HS-27A (cell line): ENCODE measurements around the gene ZNF44.
"Not testable (repeated sequence)": the region's sequence is repeated elsewhere in the genome, so short reads cannot be mapped to it uniquely, and the experiment has no call there.

Source experiments
- DNase-seq: peaks from one replicate; pipeline ENCODE4 v3.0.0-alpha.2; 2012; ENCODE audit warnings: low read depth, missing footprints

Gene ZNF44

DNA sequence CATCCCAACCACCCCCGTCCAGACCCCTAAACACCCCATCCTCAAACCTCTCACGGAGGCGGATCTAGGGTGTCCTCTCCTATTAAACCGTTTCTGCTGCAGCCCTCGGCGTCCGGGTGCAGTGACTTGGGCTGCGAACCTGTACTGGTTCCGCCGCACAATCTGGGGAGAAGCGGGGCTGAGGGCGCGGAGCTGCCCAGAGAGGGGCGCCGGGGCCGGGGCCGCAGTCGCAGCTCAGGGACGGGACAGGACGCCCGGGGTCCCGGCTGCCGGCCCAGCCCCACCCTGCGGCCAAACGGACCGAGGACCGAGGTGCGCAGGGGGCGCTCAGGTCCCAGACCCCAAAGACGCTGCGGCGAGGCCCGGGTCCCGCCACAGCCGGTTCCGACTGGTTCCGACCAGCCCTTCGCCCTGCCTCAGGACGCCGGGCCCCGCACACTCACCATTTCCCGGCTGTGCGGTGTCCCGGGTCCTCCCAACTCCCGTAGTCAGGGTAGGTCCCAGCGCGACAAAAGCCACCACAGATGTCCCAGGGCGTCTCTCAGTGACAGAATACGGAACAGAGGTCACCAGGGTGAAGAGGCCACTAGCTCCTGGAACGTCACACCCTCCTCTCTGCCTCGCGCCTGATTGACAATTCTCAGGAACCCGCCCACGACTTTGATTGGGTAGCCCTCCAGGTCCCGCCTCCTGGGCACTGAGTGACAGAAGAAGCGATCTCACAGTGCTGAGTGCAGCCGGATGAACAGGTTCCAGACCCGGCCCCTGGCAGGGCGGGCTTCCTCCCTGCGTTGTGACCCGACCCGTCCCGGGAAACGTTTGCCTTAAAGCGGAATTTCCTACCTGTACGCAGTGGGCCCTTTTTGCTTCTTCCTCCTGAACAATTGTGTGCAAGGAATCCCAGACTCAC lies at the start of gene ZNF44:
TSS of gene ZNF44 (minus strand) at position 635 of the 910 bp plus-strand sequence. CDS start at position 446, 189 bp downstream.
- DNase-seq = peak; percentile 85

DNA sequence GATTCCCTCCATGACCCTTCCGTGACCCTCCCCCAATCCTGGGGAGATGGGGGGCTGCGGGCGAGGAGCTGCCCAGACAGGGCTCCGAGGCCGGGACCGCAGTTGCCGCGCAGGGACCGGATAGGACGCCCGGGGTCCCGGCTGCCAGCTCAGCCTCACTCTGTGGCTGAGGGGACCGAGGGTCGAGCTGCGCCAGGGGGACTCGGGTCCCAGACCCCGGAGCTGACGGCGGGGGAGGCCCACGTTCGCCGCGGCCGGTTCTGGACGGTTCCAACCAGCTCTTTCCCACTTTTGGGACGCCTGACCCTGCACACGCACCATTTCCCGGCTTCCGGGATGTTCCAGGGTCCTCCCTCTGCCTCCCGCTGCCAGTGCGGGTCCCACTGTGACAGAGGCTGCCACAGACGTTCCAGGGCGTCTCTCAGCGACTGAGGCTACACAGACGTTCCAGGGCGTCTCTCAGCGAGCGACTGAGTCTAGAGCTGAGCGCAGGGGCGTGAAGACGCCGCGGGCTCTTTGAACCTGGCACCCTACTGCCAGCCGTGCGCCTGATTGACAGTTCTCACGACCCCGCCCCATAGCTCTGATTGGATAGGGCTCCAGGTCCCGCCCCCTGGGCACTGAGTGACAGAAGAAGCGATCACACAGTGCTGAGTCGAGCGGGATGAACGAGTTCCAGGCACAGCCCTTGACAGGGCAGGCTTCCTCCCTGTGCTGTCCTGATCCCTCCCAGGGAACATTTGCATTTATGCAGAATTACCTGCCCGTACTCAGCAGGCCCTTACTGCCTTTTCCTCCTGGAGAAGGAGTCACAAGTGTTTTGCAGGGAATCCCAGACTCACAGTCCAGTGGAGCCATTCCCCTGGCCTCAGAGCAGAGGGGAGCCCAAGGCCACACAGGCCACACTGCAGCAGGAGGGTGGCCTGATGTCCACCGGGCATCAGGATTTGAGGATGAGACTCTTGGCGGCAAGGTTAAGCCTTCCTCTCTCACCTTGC lies 38.8 kb upstream of the ZNF44 start, which contains the start of gene ZNF563:
TSS of gene ZNF563 (minus strand) at position 472 of the 998 bp plus-strand sequence. CDS start at position 321, 151 bp downstream.
- DNase-seq = peak; percentile 83

DNA sequence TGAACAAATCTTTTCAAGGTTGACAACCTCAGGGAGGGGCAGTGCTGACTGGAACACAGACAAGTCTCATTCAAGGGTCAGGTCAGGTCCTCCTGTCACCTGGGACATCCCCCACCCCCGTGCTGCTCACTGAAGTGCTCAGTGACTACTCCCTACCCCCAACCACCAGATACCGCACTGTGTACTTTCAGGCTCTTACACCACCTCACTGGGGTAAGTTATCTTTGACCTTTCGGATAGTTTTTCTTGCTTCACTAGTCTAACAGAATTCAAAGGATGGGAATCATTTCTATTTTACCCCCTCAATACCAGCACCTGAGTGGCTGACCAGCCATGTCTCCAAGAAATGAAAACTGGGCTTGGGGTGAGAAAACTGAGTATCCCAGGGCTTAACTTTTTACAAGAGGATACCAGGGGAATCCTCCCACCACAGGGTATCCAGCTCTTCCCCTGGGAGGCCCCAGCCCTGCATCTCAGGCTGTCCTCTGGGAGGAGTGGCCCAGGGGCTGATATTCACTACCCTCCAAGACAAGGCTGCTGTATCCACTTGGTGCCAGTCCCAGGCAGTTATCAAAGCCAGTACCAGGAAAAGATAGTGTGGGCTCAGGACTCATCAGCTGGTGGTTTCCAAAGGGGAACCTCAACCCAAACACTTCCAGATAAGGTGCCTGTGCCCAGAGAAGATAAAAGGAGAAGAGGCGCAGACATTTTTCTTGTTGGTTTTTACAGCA lies 36.7 kb upstream of the ZNF44 start:
- no peak for DNase-seq

DNA sequence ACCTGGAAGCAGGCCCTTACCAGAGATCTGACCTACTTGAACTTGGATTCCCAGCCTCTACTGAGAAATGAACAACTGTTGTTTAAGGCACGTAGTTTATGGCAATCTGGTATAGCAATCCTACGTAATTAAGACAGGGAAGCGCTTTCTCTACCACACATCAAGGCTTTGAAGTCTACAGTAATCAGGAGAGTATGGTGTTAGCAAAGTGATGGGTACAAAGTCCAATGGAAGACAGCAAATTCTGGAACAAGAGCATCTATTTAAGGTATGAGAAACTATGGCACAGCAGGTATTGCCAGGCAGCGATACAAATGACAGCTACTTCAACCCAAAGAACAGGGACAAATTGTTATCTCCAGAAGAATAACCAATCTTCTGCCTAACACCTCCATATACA lies 35.7 kb upstream of the ZNF44 start:
- DNase-seq = no peak

DNA sequence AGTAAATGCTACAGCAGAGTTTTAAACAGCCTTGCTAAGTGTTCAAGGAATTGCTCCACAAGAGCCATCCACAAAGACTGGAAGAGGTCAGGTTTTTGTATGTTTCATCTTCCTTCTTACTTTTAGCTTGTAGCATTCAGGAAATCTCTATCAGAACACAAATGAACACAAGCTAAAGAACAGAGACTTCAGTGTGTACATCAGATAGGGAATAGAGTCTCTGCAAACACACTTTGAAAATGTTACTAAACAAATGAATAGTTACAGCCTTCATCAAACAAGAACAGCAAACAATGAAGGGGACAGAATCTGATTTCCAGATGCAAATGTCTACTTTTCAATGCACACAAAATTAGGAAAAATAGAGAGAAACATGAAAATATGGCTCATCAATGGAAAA lies 31.0 kb upstream of the ZNF44 start:
- DNase-seq = no peak

DNA sequence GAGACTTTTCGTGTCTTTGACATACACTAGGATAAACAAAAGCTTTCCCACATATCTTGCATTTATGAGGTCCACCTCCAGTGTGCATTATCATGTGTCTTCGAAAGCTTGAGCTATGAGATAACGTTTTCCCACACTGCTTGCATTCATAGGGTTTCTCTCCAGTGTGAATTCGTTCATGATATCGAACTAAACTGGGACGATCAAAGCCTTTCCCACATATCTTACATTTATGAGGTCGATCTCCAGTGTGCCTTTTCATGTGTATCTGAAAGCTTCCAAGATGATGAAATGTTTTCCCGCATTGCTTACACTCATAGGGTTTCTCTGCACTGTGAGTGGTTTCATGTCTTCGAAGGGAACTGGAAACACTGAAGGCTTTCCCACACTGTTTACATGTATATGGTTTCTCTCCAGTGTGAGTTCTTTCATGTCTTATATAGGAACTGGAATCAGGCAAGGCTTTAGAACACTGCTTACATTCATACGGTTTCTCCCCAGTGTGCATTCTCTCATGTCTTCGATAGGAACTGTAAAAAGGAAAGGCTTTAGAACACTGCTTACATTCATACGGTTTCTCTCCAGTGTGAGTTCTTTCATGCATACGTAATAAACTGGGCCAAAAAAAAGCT lies 24.2 kb upstream of the ZNF44 start:
- no peak for DNase-seq

DNA sequence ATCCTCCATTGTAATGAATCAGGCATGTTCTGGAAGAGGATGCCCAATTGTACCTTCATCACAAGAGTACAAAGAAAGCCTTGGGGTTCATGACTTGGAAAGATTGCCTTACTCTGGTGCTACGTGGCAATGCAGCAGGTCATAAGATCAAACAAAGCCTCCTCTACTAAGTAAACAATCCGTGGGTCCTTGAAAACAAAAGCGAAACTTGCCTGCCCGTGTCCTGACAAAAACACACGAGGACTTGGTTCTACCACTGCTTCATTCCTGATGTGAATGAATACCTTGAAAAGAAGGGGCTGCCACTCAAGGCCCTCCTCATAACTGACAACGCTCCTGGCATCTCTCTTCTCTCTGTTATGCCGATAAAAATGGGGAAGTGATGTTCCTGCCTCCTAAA lies 19.9 kb upstream of the ZNF44 start:
- DNase-seq = no peak

DNA sequence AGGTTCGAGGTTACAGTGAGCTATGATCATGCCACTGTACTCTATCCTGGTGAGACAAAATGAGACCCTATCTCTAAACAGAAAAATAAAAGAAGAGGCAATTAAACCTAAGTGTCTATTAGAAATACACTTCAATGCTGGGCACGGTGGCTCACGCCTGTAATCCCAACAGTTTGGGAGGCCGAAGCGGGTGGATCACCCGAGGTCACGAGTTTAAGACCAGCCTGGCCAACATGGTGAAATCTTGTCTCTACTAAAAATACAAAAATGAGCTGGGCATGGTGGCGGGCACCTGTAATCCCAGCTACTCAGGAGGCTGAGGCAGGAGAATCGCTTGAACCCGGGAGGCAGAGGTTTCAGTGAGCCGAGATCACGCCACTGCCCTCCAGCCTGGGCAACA lies 14.2 kb upstream of the ZNF44 start:
- not testable (repeated sequence) for DNase-seq

GRCh38 chr19:12295191-12295590 lies 508 bp upstream of the ZNF44 start:
- DNase-seq = no peak

DNA sequence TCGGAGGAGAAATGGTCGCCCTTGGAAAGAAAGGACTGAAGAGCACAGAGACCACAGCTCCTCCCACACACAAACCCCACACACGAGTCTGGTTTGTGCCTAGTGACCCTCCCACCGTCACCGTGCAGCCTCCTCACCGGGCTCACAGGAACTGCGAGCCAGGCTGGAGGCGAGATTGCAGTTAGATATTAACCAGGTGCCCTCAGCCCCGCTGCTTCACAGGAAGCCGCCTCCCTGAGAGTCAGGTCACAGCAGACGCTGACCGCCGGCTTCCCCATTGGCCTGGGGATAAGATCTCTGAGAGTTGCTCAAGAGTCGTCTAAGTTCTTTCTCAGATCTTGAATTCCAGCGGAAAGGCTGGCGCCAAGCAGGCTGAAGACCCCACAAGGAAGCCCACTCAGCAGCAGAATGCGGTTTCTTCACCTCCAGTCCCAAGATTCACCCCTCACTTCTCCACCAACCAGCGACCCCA lies 870 bp downstream of the ZNF44 start:
- no peak for DNase-seq

- DNase-seq = no peak
Observed at GRCh38 chr19:12289790-12290065, 5.0 kb downstream of the ZNF44 start.

DNA sequence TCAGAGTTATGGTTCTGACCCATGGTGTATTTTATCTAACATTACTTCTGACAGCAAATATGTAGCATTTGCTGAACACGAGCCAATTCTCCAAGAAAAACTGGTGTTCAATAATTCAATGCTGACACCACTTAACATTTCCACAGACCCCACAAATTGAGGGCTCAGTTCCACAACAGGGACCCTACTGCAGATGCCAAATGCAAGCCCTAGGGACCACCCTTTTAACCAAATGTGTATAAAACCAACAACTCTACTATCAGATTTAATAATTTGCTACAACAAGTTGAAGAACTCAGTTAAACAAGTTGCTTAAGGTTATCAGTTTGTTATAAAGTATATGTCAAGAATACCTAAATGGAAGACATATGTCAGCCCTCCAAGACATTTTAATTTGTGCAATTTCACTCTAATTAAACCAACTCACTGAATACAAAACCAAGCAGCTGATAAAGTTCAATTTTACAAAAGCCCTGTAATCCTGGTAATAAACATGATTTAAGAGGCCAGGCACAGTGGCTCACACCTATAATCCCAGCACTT lies 6.7 kb downstream of the ZNF44 start:
- DNase-seq = no peak

- no peak for DNase-seq
Observed at GRCh38 chr19:12284631-12285030, 10.1 kb downstream of the ZNF44 start.

DNA sequence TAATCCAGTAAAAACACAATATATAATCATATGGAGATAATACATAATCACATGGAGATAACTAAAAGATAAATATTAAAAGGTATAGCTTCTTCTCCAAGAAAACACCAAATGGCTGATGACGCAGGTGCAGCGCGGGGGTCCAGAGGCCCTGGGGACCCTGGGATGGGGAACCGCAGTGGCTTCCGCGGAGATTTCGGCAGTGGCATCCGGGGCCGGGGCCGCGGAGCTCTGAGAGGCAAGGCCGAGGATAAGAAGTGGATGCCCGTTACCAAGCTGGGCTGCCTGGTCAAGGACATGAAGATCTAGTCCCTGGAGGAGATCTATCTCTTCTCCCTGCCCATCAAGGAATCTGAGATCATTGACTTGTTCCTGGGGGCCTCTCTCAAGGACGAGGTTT lies 10.5 kb downstream of the ZNF44 start:
- DNase-seq = no peak

DNA sequence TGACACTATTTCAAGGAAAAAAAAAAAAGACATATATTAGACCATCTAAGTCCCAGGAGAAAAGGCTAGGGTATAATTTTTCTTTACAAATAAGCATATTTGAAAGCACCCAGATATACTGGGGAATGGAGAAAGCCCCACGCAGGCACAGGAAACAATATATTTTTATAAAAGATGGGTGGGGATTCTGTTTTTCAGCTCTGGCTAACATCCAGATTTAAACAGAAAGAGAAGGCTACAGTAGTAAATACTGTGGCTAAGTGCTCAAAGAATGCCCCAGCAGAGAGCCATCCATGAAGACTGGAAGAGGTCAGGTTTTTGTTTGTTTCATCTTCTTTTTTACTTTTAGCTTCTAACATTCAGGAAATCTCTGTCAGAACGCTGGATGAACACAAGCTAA lies 16.0 kb downstream of the ZNF44 start:
- DNase-seq = no peak

GRCh38 chr19:12272980-12273901 lies 21.4 kb downstream of the ZNF44 start:
- no peak for DNase-seq

DNA sequence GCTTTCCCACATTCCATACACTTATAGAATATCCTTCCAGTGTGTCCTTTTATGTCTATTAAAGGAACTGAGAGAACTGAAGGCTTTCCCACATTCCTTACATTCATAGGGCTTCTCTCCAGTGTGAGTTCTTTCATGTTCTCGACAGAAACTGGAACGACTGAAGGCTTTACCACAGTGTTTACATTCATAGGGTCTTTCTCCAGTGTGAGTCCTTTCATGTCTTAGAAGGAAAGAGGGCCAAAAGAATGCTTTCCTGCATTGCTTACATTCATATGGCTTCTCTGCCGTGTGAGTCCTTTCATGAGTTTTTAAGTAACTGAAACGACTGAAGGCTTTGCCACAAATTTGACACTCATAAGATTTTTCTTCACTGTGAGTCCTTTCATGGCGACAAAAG lies 22.3 kb downstream of the ZNF44 start:
- no peak for DNase-seq

DNA sequence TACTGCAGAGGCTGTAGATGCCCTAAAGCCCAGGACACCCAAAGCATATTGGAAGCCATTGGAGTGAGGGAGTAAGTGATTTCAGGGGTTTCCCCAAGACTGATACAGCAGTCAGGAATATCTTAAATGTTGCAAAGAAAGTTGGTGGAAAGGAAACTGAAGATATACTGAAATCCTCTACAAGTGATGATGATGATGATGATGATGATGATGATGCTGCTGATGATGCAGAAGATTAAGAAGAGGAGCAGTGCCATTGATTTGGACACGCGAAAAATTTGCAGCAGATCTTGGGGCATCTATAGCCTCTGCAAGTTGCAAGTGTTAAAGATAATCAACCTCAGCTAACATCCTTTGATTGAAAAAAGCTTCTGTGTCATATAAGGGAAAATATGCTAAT lies 23.8 kb downstream of the ZNF44 start:
- DNase-seq = no peak

DNA sequence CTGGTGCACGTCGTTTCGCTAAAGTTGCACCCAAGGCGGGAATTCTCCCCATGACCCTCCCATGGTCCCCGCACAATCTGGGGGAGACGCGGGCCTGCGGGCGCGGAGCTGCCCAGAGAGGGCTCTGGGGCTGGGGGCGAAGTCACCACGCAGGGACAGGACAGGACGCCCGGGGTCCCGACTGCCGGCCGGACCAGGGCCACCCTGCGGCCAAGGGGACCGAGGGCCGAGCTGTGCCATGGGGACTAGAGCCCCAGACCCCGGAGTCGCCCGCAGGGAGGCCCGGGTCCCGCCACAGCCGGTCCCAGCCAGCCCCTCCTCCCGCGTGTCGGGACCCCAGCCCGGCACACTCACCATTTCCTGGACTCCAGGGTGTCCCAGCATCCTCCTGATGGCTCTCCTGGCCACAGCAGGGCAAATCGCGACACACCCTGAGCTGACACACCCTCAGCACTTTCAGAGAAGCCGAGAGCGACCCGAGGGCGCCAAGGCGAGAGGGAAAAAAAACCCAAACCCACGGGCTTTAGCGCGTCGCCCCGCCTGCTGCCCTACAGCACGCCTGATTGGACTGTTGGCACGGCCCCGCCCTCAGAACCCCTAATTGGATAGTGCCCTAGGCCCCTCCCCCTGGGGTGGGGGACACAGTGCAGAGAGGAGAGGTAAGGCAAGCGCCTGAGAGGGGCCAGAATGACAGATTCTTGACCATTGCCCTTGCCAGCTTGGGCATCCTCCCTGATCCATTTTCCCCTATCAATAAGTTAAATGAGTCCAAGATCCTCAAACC lies 28.6 kb downstream of the ZNF44 start:
- no peak for DNase-seq
